Uterus (tissue), 2 donors: Measurements from ENCODE around the gene TALDO1.

Source experiments
- CTCF ChIP-seq, 4 experiments: fragments of 200-600 bp in 2 of 4; fragments of 450-650 bp in 2 of 4; sonication (generic) in 2 of 4; IDR thresholded peaks; one replicate each; pipeline ENCODE4 v1.5.1; 2016 to 2019; ENCODE audit warnings: antibody characterized with exemption in 4 of 4, mild to moderate bottlenecking in 2 of 4, moderate library complexity in 1 of 4
- POLR2A ChIP-seq, 2 donors: fragments of 450-650 bp; IDR thresholded peaks; one replicate each; pipeline ENCODE4 v1.6.1; 2016; ENCODE audit warnings: antibody characterized with exemption in 2 of 2, mild to moderate bottlenecking in 1 of 2, moderate library complexity in 1 of 2

GRCh38 chr11:749731-750130, 2.5 kb downstream of the TALDO1 start:
- no peak for TF ChIP-seq CTCF (IDR thresholded peaks at IDR 0.05)
- no peak for TF ChIP-seq POLR2A (IDR thresholded peaks at IDR 0.05)
